ENCODE results near the gene TAB3.

TAB3 gene

DNA sequence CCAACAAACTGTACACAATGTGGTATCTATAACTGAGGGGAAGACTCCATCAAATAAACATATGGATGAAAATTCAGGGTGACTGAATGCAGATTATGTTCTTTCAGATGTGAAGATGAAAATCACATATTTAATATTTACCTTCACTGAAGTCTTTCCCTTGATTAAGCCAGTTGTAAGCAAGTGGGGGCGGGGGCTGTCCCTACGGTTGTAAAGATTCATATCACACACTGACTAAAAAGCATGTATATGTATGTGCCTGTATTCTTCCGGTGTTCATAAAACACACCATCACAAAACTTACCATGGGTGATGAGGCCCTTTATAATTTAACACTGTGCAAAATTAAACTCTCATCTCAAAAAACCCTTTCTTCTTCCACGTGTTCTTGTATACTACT is 1.3 kb downstream of the TAB3 start:
- no peak overlapping the region for H3K4me3 ChIP-seq (ENCODE audit: low read depth, low read length)

GRCh38 chrX:30887288-30887687 is 1.8 kb downstream of the TAB3 start:
- H3K4me3 ChIP-seq (ENCODE audit: low read depth, low read length), result no peak overlapping the region

DNA sequence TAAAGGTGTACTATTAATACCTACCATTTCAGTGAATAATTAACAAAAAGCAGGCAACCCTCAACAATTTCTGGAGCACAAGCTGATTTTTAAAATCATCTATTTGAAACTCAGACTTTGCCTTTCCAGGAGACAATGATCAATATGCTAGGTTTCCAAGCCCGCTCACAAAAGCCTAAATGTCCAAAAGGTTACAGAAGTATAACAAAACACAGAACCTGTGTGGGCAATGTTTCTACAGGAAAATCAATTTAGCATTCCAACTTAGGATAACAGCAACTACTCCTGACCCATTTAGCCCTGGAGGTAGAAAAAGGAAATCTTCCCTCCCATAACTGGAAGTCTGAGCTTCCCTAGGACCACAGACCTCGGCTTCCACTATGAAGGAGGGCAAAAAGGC is 3.9 kb downstream of the TAB3 start:
- H3K4me3 ChIP-seq (ENCODE audit: low read depth, low read length), result no peak overlapping the region

- H3K4me3 ChIP-seq (ENCODE audit: low read depth, low read length), result no peak overlapping the region
Measured at GRCh38 chrX:30883138-30883537, 5.9 kb downstream of the TAB3 start.

DNA sequence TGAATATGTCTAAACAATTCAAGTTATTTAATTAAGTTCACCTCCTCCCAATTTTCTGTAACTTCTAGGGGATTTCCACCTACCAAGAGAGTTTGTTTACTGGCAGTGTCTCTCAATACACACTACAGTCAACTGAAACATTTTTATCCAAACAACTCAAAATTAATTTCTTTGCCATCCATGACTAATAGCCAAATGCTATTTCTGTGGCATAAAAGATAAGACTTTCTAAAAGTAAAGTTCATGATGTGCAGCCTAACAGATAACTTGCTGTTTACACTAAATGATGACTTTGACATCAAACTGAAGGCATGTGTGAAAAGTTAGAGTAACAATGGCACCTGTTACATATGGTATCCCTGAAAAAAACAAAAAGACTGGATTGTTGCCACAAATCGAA is 7.3 kb downstream of the TAB3 start:
- H3K4me3 ChIP-seq (ENCODE audit: low read depth, low read length), result no peak overlapping the region

GRCh38 chrX:30881390-30881789 is 7.7 kb downstream of the TAB3 start:
- no peak overlapping the region for H3K4me3 ChIP-seq (ENCODE audit: low read depth, low read length)

DNA sequence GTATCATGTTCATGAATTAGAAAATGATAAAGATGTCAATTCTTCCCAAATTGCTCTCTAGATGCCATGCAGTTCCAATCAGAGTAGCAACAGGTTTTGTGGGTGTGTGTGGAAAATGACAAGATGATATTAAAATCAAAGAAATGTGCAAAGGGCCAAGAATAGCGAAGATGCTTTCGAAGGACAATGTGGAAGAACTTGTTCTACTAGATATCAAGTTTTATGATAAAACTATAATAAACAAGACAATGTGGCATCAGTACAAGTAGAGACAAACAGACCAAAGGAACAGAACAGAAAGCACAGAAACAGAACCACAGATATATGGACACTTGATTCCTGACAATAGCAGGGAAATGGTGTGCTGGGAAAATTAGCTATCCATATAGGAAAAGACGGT is 9.0 kb downstream of the TAB3 start:
- H3K4me3 ChIP-seq (ENCODE audit: low read depth, low read length), result no peak overlapping the region

DNA sequence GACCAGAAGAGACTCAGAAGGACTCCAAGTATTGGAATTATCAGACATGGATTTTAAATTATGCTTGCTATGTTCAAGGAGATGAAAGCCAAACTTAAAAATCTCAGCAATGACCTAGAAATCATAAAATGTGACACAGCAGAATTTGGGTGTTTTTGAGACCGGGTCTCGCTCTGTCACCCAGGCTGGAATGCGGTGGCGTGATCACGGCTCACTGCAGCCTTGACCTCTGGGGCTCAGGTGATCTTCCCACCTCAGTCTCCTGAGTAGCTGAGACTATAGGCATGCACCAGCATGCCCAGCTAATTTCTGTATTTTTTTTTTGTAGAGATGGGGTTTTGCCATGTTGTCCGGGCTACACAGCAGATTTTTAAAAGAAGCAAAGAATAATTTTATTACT is 12.7 kb downstream of the TAB3 start:
- H3K4me3 ChIP-seq (ENCODE audit: low read depth, low read length), result no peak overlapping the region

- no peak overlapping the region for H3K4me3 ChIP-seq (ENCODE audit: low read depth, low read length)
Measured at GRCh38 chrX:30875957-30876356, 13.1 kb downstream of the TAB3 start.

DNA sequence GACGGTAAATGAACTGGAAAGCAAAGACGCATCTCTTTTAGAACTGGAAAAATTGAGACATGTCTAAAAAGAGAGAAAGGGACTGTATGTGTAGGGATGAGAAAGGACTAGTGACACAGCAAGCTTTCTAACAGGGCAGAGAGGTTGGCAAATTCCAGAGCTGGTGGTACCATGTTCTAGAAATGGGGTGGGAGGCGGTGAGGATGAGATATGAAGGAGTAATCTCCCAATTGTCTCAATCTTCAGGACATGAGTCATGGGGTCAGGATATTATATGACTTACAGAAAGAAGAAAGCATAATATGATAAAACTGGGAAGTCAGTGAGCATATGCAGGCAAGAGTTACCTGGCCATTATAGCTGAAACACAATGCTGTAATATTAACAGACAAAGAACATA is 14.2 kb downstream of the TAB3 start:
- H3K4me3 ChIP-seq (ENCODE audit: low read depth, low read length), result no peak overlapping the region

DNA sequence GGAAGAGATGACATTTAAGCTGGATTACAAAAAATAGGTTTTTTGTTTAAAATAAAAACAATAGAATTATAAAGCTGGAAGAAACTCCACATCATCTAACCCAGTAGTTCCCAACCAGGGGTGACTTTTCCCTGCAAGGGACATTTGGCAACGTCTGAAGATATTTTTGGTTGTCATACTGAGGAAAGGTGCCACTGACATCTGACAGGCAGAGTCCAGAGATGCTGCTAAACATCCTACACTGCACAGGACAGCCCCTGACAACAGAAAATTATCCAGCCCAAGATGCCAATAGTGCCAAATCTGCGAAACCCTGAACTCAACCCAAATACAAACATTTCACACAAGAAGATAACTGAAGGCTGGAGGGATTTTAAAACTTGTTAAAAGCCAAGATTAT is 18.5 kb downstream of the TAB3 start:
- H3K4me3 ChIP-seq (ENCODE audit: low read depth, low read length), result no peak overlapping the region

- no peak overlapping the region for H3K4me3 ChIP-seq (ENCODE audit: low read depth, low read length)
Measured at GRCh38 chrX:30865612-30866011, 23.4 kb downstream of the TAB3 start.

DNA sequence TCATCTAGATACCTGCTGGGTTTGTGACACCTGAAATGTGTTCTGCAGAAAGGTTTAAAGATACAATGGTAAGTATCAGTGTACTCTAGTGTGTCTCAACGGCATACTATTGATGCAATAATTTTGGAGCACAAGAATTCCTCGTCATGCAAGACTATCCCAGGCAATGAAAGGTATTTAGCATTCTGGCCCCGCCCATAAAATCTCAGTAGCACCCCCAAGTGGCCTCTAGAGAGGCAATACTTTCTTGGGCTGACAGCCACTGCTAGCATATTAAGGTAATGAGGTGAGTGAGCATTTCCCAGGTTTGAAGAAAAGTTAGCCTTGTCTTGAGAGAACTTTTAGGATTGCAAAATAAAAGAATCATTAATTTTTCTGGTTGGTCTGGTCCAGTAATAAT is 24.0 kb downstream of the TAB3 start:
- no peak overlapping the region for H3K4me3 ChIP-seq (ENCODE audit: low read depth, low read length)

GRCh38 chrX:30864383-30864785 is 24.7 kb downstream of the TAB3 start:
- no peak overlapping the region for H3K4me3 ChIP-seq (ENCODE audit: low read depth, low read length)

GRCh38 chrX:30863974-30864373 is 25.1 kb downstream of the TAB3 start:
- no peak overlapping the region for H3K4me3 ChIP-seq (ENCODE audit: low read depth, low read length)

- no peak overlapping the region for H3K4me3 ChIP-seq (ENCODE audit: low read depth, low read length)
Measured at GRCh38 chrX:30858098-30858497, 31.0 kb downstream of the TAB3 start.

DNA sequence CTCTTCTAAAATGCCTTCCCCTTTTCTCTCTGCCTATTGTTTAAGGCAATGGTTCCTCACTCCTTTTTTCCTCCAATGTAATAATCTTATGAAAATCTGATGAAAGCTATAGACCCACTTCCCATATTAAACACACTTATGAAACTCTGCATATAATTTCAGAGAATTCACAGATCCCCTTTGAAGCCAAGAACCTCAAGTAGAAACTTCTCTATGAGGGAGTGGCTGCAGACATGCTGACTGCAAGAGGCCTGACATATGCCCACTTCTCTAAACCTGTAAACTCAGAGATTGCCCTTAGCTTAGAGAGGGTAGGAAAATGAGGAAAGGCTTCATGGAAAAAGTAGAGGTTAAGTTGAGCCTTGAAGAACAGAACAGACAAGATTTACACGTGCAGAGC is 37.6 kb downstream of the TAB3 start:
- no peak overlapping the region for H3K4me3 ChIP-seq (ENCODE audit: low read depth, low read length)

DNA sequence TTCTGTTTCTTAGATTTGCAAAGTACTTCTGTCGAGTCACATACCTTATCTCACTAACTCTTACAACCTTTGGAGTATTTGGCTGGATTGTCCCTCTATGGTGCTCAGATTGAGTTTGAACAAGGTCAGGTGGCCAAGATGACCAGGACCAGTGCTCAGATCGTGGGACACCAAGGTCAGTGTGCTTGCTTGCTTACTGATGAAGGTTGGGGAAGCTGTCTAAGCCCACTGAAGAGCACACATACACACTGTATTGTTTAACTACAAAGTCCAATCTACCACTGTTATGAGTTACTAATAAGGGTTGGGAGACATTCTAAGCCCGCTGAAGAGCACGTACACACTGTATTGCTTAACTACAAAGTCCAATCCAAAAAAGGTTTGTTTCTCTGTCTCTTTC is 53.7 kb downstream of the TAB3 start:
- no peak overlapping the region for H3K4me3 ChIP-seq (ENCODE audit: low read depth, low read length)

GRCh38 chrX:30833896-30834295 is 55.2 kb downstream of the TAB3 start:
- H3K4me3 ChIP-seq (ENCODE audit: low read depth, low read length), result no peak overlapping the region

DNA sequence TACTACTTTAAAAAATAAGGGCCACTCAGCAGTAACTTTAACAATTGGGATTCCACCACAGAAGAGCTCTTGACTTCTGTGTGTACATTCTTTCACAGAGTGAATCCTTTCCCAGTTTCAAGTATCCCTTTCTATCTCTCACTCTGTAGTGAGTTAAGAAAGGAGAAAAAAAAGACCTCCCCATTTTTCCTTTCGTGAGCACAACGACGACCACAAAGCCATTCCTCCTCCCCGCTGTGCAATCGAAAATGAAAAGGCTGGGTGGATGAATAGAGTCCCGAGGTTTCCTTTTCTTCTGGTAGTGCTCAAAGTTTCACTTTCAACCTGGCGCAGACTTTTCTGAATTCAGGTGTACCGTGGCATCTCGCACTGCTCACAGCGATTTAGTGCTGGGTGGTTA is 58.0 kb downstream of the TAB3 start:
- no peak overlapping the region for H3K4me3 ChIP-seq (ENCODE audit: low read depth, low read length)

DNA sequence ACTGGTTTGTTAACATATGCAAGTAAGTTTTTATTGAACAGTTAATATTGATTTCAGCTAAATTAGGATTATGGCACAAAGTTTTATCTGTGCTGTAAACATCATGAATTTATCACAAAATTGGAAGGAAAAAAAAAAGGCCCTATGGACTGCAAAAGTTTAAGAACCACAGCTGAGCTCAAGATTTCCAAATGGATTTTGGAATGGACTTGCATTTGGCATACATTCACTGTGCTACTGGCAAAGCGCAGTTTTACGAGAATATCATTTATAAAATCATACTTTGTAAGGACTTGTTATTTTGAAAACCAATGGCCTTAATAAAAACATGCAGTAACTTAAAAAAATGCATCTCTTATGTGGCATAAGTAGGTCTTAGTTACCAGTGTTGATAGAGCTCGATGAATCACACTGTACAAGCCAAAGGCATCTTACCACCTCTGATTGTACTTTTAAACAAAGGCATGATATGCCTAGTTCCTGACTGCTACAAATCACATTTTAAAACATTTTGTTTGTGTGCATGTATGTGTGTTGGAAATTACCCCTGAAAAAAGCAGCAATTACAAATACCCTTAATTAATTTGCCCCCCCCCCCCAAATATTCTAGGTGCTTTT is 58.6 kb downstream of the TAB3 start:
- no peak overlapping the region for H3K4me3 ChIP-seq (ENCODE audit: low read depth, low read length)

DNA sequence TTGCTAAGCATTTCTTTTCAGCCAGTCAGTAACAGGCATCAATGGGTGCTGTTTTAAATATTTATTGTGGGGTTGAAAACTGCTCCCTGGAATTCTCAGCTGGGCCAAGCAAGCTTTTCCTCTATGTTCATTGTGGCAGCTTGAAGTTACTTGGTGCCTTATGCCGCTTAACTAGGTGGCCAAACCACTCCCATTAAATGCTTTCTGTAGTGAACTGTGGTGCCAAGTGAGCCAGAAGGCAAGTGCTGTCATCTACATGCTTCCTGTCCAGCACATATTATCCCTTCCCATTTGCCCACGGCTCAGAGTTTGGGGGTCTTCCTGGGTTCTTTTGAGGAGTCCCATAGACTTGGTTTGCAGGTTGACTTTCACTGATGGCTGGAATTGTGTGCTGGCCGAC is 64.8 kb downstream of the TAB3 start:
- no peak overlapping the region for H3K4me3 ChIP-seq (ENCODE audit: low read depth, low read length)

GRCh38 chrX:30822764-30823163 is 66.3 kb downstream of the TAB3 start:
- no peak overlapping the region for H3K4me3 ChIP-seq (ENCODE audit: low read depth, low read length)

All from iPS-11a (cell line).